ENCODE measurements around the gene TNK2. TPM values are rescaled to one million over a fixed set of nuclear protein-coding genes. Genes with fewer than 3 reads are reported as not detected.

Gene TNK2
- total and polyA plus RNA-seq, 2 of the 8 experiments (the other 6 are each of a cell fraction or from before 2014, with no cell fraction given): 10.4 to 33.9 TPM

DNA sequence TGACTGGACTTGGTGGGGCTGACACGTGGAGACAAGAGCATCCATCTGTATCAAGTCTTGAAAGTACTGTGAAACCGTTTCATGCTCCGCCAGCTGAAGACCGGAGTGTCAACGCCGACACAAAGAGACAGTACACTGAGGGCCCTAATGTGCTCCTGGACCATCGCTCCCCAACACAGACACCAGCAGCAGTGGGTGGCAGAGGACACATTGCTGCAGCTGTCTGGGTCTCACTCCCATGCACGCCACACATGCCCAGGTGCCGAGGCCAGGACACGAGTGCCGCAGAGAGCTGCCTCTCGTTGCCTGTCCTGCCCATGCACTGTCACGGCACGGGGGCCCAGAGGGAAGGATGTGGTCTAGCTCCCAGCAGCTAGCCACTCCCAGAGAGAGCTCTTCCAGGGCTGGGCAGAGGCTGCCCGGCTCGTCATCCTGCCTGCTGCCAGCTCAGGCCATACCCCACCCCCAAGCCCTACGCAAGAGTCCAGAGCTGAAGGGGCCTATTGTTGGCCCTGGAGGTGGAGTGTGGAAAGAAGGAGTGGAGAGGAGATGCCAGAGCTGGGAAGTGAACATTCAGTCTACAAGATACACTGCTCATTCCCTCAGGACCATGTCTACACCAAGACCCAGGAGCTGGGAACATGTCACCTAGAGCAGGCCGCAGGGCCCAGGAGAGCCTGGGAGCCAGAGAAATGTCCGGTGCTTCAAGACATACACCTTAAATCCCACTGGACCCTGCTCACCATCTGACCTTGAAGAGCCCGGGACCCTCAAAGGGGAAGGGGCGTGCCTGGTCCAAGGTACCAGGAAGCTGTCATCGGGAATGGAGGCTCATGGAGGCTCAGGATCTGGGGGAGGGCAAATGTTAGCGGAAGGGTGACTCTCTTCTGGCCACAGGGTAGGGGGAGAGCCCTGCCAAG is 7.7 kb downstream of the TNK2 start (continued):
- TF ChIP-seq, protein P1, sequence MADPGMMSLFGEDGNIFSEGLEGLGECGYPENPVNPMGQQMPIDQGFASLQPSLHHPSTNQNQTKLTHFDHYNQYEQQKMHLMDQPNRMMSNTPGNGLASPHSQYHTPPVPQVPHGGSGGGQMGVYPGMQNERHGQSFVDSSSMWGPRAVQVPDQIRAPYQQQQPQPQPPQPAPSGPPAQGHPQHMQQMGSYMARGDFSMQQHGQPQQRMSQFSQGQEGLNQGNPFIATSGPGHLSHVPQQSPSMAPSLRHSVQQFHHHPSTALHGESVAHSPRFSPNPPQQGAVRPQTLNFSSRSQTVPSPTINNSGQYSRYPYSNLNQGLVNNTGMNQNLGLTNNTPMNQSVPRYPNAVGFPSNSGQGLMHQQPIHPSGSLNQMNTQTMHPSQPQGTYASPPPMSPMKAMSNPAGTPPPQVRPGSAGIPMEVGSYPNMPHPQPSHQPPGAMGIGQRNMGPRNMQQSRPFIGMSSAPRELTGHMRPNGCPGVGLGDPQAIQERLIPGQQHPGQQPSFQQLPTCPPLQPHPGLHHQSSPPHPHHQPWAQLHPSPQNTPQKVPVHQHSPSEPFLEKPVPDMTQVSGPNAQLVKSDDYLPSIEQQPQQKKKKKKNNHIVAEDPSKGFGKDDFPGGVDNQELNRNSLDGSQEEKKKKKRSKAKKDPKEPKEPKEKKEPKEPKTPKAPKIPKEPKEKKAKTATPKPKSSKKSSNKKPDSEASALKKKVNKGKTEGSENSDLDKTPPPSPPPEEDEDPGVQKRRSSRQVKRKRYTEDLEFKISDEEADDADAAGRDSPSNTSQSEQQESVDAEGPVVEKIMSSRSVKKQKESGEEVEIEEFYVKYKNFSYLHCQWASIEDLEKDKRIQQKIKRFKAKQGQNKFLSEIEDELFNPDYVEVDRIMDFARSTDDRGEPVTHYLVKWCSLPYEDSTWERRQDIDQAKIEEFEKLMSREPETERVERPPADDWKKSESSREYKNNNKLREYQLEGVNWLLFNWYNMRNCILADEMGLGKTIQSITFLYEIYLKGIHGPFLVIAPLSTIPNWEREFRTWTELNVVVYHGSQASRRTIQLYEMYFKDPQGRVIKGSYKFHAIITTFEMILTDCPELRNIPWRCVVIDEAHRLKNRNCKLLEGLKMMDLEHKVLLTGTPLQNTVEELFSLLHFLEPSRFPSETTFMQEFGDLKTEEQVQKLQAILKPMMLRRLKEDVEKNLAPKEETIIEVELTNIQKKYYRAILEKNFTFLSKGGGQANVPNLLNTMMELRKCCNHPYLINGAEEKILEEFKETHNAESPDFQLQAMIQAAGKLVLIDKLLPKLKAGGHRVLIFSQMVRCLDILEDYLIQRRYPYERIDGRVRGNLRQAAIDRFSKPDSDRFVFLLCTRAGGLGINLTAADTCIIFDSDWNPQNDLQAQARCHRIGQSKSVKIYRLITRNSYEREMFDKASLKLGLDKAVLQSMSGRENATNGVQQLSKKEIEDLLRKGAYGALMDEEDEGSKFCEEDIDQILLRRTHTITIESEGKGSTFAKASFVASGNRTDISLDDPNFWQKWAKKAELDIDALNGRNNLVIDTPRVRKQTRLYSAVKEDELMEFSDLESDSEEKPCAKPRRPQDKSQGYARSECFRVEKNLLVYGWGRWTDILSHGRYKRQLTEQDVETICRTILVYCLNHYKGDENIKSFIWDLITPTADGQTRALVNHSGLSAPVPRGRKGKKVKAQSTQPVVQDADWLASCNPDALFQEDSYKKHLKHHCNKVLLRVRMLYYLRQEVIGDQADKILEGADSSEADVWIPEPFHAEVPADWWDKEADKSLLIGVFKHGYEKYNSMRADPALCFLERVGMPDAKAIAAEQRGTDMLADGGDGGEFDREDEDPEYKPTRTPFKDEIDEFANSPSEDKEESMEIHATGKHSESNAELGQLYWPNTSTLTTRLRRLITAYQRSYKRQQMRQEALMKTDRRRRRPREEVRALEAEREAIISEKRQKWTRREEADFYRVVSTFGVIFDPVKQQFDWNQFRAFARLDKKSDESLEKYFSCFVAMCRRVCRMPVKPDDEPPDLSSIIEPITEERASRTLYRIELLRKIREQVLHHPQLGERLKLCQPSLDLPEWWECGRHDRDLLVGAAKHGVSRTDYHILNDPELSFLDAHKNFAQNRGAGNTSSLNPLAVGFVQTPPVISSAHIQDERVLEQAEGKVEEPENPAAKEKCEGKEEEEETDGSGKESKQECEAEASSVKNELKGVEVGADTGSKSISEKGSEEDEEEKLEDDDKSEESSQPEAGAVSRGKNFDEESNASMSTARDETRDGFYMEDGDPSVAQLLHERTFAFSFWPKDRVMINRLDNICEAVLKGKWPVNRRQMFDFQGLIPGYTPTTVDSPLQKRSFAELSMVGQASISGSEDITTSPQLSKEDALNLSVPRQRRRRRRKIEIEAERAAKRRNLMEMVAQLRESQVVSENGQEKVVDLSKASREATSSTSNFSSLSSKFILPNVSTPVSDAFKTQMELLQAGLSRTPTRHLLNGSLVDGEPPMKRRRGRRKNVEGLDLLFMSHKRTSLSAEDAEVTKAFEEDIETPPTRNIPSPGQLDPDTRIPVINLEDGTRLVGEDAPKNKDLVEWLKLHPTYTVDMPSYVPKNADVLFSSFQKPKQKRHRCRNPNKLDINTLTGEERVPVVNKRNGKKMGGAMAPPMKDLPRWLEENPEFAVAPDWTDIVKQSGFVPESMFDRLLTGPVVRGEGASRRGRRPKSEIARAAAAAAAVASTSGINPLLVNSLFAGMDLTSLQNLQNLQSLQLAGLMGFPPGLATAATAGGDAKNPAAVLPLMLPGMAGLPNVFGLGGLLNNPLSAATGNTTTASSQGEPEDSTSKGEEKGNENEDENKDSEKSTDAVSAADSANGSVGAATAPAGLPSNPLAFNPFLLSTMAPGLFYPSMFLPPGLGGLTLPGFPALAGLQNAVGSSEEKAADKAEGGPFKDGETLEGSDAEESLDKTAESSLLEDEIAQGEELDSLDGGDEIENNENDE (IDR thresholded peaks at IDR 0.05; ENCODE audit: insufficient replicate concordance, low read length): no peak
- TF ChIP-seq NANOG (IDR thresholded peaks at IDR 0.05; ENCODE audit: insufficient read depth, low read depth, low read length, poor library complexity, severe bottlenecking) (no peak), POLR2AphosphoS5 (IDR thresholded peaks at IDR 0.05; ENCODE audit: low read depth, low read length) (no peak)
